GM18519 (cell line): ENCODE results near the gene OR10D3.
"Not testable (repeated sequence)": the region's sequence is repeated elsewhere in the genome, so short reads cannot be mapped to it uniquely, and the experiment has no call there.

Experiments used
- ATAC-seq: cut with Tn5 transposase; IDR thresholded peaks from one replicate; pipeline ENCODE4 v1.9.1; 2021; ENCODE audit warnings: mild to moderate bottlenecking, moderate library complexity; ENCODE audit not compliant: unreplicated experiment, low FRiP score

Gene OR10D3

GRCh38 chr11:124194293-124195188, 11.4 kb downstream of the OR10D3 start:
- no peak for ATAC-seq

GRCh38 chr11:124195189-124195734, 12.1 kb downstream of the OR10D3 start:
- peak; percentile 82 for ATAC-seq

- ATAC-seq = no peak
Observed at GRCh38 chr11:124197999-124198398, 14.9 kb downstream of the OR10D3 start.

- no peak for ATAC-seq
Observed at GRCh38 chr11:124198897-124199296, 15.8 kb downstream of the OR10D3 start.

- ATAC-seq = no peak
Observed at GRCh38 chr11:124199702-124200101, 16.6 kb downstream of the OR10D3 start.

GRCh38 chr11:124200671-124201070, 17.5 kb downstream of the OR10D3 start:
- ATAC-seq = no peak

GRCh38 chr11:124202951-124203350, 19.8 kb downstream of the OR10D3 start:
- ATAC-seq = no peak

GRCh38 chr11:124204008-124204407, 20.9 kb downstream of the OR10D3 start:
- no peak for ATAC-seq

GRCh38 chr11:124207102-124207792, 24.1 kb downstream of the OR10D3 start:
- no peak for ATAC-seq

GRCh38 chr11:124209824-124210357, 26.7 kb downstream of the OR10D3 start:
- ATAC-seq = no peak

- ATAC-seq = no peak
Observed at GRCh38 chr11:124210421-124210820, 27.3 kb downstream of the OR10D3 start.

GRCh38 chr11:124211321-124211720, 28.2 kb downstream of the OR10D3 start:
- no peak for ATAC-seq

- ATAC-seq = no peak
Observed at GRCh38 chr11:124214027-124214426, 30.9 kb downstream of the OR10D3 start.

- no peak for ATAC-seq
Observed at GRCh38 chr11:124219126-124219525, 36.0 kb downstream of the OR10D3 start.

- ATAC-seq = no peak
Observed at GRCh38 chr11:124222407-124222806, 39.3 kb downstream of the OR10D3 start.

- not testable (repeated sequence) for ATAC-seq
Observed at GRCh38 chr11:124224618-124225423, 41.7 kb downstream of the OR10D3 start.

GRCh38 chr11:124225471-124225870, 42.3 kb downstream of the OR10D3 start:
- no peak for ATAC-seq

- no peak for ATAC-seq
Observed at GRCh38 chr11:124233376-124233775, 50.2 kb downstream of the OR10D3 start.
